Hepatocyte (in vitro differentiated cells): Measurements from ENCODE around the gene NDUFS7. TPM values are rescaled to one million over a fixed set of nuclear protein-coding genes. Genes with fewer than 3 reads are reported as not detected.
A peak's percentile ranks its signal among the peaks of the same experiment; 100 is the strongest.

Source experiments
- DNase-seq: peaks from one replicate; pipeline ENCODE4 v3.0.0-alpha.2; 2016; ENCODE audit warnings: low spot score
- H2AFZ ChIP-seq: fragments of 200-600 bp; sonication (generic); 2 replicates; pipeline ENCODE4 v1.6.0; 2016; ENCODE audit warnings: antibody characterized with exemption, mild to moderate bottlenecking
- H3K27ac ChIP-seq: fragments of 200-600 bp; sonication (generic); 2 replicates; pipeline ENCODE4 v1.5.1; 2016; ENCODE audit warnings: mild to moderate bottlenecking
- H3K27me3 ChIP-seq: fragments of 200-600 bp; sonication (generic); 2 replicates; pipeline ENCODE4 v1.6.1; 2016
- H3K36me3 ChIP-seq: fragments of 200-600 bp; sonication (generic); replicated peaks from 2 replicates; pipeline ENCODE4 v1.5.1; 2016; ENCODE audit warnings: low read depth; ENCODE audit not compliant: insufficient read depth
- H3K4me1 ChIP-seq: fragments of 200-600 bp; sonication (generic); 2 replicates; pipeline ENCODE4 v1.5.1; 2016; ENCODE audit warnings: mild to moderate bottlenecking, moderate library complexity; ENCODE audit not compliant: insufficient read depth
- H3K4me2 ChIP-seq: fragments of 200-600 bp; sonication (generic); 2 replicates; pipeline ENCODE4 v1.6.0; 2016
- H3K4me3 ChIP-seq: fragments of 200-600 bp; sonication (generic); 2 replicates; pipeline ENCODE4 v1.5.1; 2016; ENCODE audit warnings: mild to moderate bottlenecking
- H3K79me2 ChIP-seq: fragments of 200-600 bp; sonication (generic); 2 replicates; pipeline ENCODE4 v1.6.0; 2017; ENCODE audit warnings: mild to moderate bottlenecking
- H3K9me2 ChIP-seq: fragments of 200-600 bp; sonication (generic); replicated peaks from 2 replicates; pipeline ENCODE4 v1.6.0; 2017; ENCODE audit warnings: mild to moderate bottlenecking; ENCODE audit not compliant: insufficient read depth
- H3K9me3 ChIP-seq: fragments of 200-600 bp; sonication (generic); 2 replicates; pipeline ENCODE4 v1.5.1; 2016; ENCODE audit warnings: low read depth, mild to moderate bottlenecking
- H4K20me1 ChIP-seq: fragments of 200-600 bp; sonication (generic); 2 replicates; pipeline ENCODE4 v1.6.0; 2016; ENCODE audit warnings: mild to moderate bottlenecking; ENCODE audit not compliant: insufficient read depth, poor library complexity, severe bottlenecking
- EZH2 ChIP-seq: fragments of 200-600 bp; sonication (generic); IDR thresholded peaks from 2 replicates; pipeline ENCODE4 v1.6.1; 2016; ENCODE audit warnings: antibody characterized with exemption, mild to moderate bottlenecking, borderline replicate concordance
- EZH2phosphoT487 ChIP-seq: fragments of 200-600 bp; sonication (generic); IDR thresholded peaks from one replicate; pipeline ENCODE4 v1.6.1; 2018; ENCODE audit warnings: antibody characterized with exemption, mild to moderate bottlenecking, low read depth, moderate library complexity; ENCODE audit not compliant: unreplicated experiment, severe bottlenecking
- WGBS: methylation state at CpG from one replicate; pipeline ENCODE4 v1.1.6; 2016; ENCODE audit warnings: low lambda C conversion rate; ENCODE audit errors: missing lambda C conversion rate; 5-methylcytosine and 5-hydroxymethylcytosine counted together
- polyA plus RNA-seq: library from polyadenylated mRNA; unstranded; fragments of >200 nt; fragmentation: Nextera tagmentation; extraction: Ambion mirVana; gene quantifications from 2 replicates; pipeline ENCODE4 v1.2.1, GENCODE V29; 2016
- total RNA-seq: library from RNA; depleted of rRNA; stranded (reverse); fragments of >200 nt; gene quantifications from 2 replicates; pipeline ENCODE4 v1.2.3, GENCODE V29; 2014
- TF ChIP-seq, protein P1 (sequence below): fragments of 200-600 bp; sonication (generic); IDR thresholded peaks from 2 replicates; pipeline ENCODE4 v1.5.1; 2016; ENCODE audit warnings: antibody characterized with exemption, mild to moderate bottlenecking; ENCODE audit not compliant: poor library complexity

Gene NDUFS7
- total and polyA plus RNA-seq, 2 experiments from 2014 or later, result 81.6 to 276 TPM

- no peak overlapping the region for H3K4me2 ChIP-seq
- no peak for TF ChIP-seq EZH2
- TF ChIP-seq, protein P1, sequence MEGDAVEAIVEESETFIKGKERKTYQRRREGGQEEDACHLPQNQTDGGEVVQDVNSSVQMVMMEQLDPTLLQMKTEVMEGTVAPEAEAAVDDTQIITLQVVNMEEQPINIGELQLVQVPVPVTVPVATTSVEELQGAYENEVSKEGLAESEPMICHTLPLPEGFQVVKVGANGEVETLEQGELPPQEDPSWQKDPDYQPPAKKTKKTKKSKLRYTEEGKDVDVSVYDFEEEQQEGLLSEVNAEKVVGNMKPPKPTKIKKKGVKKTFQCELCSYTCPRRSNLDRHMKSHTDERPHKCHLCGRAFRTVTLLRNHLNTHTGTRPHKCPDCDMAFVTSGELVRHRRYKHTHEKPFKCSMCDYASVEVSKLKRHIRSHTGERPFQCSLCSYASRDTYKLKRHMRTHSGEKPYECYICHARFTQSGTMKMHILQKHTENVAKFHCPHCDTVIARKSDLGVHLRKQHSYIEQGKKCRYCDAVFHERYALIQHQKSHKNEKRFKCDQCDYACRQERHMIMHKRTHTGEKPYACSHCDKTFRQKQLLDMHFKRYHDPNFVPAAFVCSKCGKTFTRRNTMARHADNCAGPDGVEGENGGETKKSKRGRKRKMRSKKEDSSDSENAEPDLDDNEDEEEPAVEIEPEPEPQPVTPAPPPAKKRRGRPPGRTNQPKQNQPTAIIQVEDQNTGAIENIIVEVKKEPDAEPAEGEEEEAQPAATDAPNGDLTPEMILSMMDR, result peak; percentile 25
- H3K4me1 ChIP-seq, result peaks cover 5% of the 10 kb centered on the region
Measured at GRCh38 chr19:1383017-1383311, 743 bp upstream of the NDUFS7 start.

GRCh38 chr19:1384085-1384462, 367 bp downstream of the NDUFS7 start:
- no peaks in the 10 kb centered on the region for H3K9me2 ChIP-seq
- DNase-seq, result no peak
- WGBS, result 4% methylated on average over 14 of the region's 23 CpGs
- H3K27me3 ChIP-seq, result no peaks in the 10 kb centered on the region
- no peaks in the 10 kb centered on the region for H4K20me1 ChIP-seq
- TF ChIP-seq EZH2, result no peak
- no peak for TF ChIP-seq EZH2phosphoT487
- TF ChIP-seq, protein P1, result no peak
- H3K9me3 ChIP-seq, result no peaks in the 10 kb centered on the region
- peak overlapping the region; percentile 95 for H3K4me2 ChIP-seq
- H3K79me2 ChIP-seq, result peaks cover 25% of the 10 kb centered on the region
- peak overlapping the region; percentile 95 for H3K27ac ChIP-seq
- H2AFZ ChIP-seq, result peak overlapping the region; percentile 69
- no peaks in the 10 kb centered on the region for H3K36me3 ChIP-seq
- H3K4me1 ChIP-seq, result peaks cover 5% of the 10 kb centered on the region
- peak overlapping the region; percentile 69 for H3K4me3 ChIP-seq

More at GRCh38 chr19:1383017-1383311, 743 bp upstream of the NDUFS7 start:
- Histone ChIP-seq H3K9me2 (no peaks in the 10 kb centered on the region), H3K79me2 (peaks cover 25% of the 10 kb centered on the region), H3K27ac (no peak overlapping the region), H2AFZ (no peak overlapping the region), H3K9me3 (no peaks in the 10 kb centered on the region), H3K27me3 (no peaks in the 10 kb centered on the region), H4K20me1 (no peaks in the 10 kb centered on the region), H3K4me3 (no peak overlapping the region), H3K36me3 (no peaks in the 10 kb centered on the region)
- 19% methylated on average over 9 of the region's 9 CpGs for whole genome bisulfite sequencing
- no peak for DNase-seq

DNA sequence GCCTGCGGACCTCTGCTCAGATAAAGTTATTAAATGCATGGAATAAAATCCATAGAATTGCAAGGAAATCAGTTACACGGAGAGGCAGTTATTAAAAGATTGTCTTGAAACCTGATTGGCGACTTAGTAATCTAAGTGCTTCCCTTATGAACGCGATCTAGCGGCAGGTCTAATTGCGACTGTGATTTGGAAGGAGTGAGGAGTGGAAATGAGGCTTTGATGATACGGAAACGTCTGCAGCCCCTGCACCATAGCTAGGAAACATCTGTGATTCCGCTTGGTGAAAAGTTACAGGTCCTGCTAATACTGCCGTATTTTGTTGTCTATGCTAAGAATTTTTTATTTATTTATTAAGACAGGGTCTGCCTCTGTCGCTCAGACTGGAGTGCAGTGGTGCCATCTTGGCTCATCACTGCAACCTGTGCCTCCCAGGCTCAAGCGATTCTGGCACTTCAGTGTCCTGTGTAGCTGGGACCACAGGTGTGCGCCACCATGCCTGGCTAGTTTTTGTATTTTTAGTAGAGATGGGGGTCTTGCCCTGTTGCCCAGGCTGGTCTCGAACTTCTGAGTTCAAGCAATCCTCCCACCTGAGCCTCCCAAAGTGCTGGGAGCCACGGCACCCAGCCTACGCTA, 887 bp downstream of the NDUFS7 start:
- peaks cover 5% of the 10 kb centered on the region for H3K4me1 ChIP-seq
- no peaks in the 10 kb centered on the region for H3K36me3 ChIP-seq
- TF ChIP-seq EZH2 (no peak), EZH2phosphoT487 (no peak)
- TF ChIP-seq, protein P1, result no peak
- no peaks in the 10 kb centered on the region for H3K9me3 ChIP-seq
- no peak for DNase-seq
- H2AFZ ChIP-seq, result no peak overlapping the region
- H3K27me3 ChIP-seq, result no peaks in the 10 kb centered on the region
- no peaks in the 10 kb centered on the region for H4K20me1 ChIP-seq
- H3K4me3 ChIP-seq, result peak overlapping the region; percentile 69
- H3K4me2 ChIP-seq, result peak overlapping the region; percentile 95
- no peaks in the 10 kb centered on the region for H3K9me2 ChIP-seq
- WGBS, result 56% methylated on average over 17 of the region's 17 CpGs
- H3K79me2 ChIP-seq, result peaks cover 25% of the 10 kb centered on the region
- H3K27ac ChIP-seq, result no peak overlapping the region
